ENCODE data around the gene KLF6. TPM values are rescaled to one million over a fixed set of nuclear protein-coding genes. Genes with fewer than 3 reads are reported as not detected.

The KLF6 gene
- total and polyA plus RNA-seq, 9 of the 15 experiments (the other 6 are each of a cell fraction or from before 2014, with no cell fraction given) = 3.2 to 23.9 (median 8.0) TPM

- Histone ChIP-seq H3K27me3 (ENCODE audit: control insufficient read depth in 2 of 2, insufficient read depth in 2 of 2, low read length in 2 of 2) (peaks cover 0 to 6% of the 10 kb centered on the region in 2 experiments; a peak in 1 of 5 replicates), H3K9ac (ENCODE audit: insufficient read depth in 1 of 2, low read depth in 2 of 2, low read length in 2 of 2) (no peak overlapping the region), H3K9me1 (ENCODE audit: control insufficient read depth, insufficient read depth, low read length) (no peaks in the 10 kb centered on the region), H3K79me2 (ENCODE audit: control insufficient read depth, insufficient read depth, low read length) (no peaks in the 10 kb centered on the region), H2AFZ (ENCODE audit: low read depth, low read length) (no peak overlapping the region), H3K27ac (ENCODE audit: extremely low read depth, low read depth, low read length) (no peak overlapping the region), H3K4me2 (ENCODE audit: insufficient read depth, low read length) (no peak overlapping the region), H3K36me3 (ENCODE audit: control insufficient read depth, insufficient read depth, low read length) (no peaks in the 10 kb centered on the region), H4K20me1 (replicated peaks; ENCODE audit: control insufficient read depth, insufficient read depth, low read length) (peaks cover 4% of the 10 kb centered on the region; the same call in 1 of the 2 replicates), H3K4me1 (replicated peaks in 1 of 2; ENCODE audit: control insufficient read depth in 2 of 2, insufficient read depth in 2 of 2, low read length in 2 of 2) (peaks cover 5 to 20% of the 10 kb centered on the region in 2 experiments), H3K4me3 (no peak overlapping the region), H3K9me3 (replicated peaks; ENCODE audit: control insufficient read depth, insufficient read depth, low read depth, low read length) (no peaks in the 10 kb centered on the region)
- BruUV-seq (replicated peaks) = no TSS peak
- ATAC-seq = no peak
- ChIA-PET POLR2A (interaction anchor here (0.8 to 1.3 kb wide), 4 partner anchors 11 to 143 kb away, joined by 3 read pairs; partner anchors contain the start of gene KLF6), CTCF (ENCODE audit: low intra/inter-chr PET ratio) (no interaction called here)
- TF ChIP-seq RBM15 (IDR thresholded peaks at IDR 0.05; ENCODE audit: insufficient read depth, low read length) (no peak), ZNF561 (CRISPR knock-in tag; conservative IDR thresholded peaks at IDR 0.05) (no peak), BRD9 (IDR thresholded peaks at IDR 0.05; ENCODE audit: low read depth, partially characterized antibody) (no peak), ESRRB (CRISPR knock-in tag; IDR thresholded peaks at IDR 0.05; ENCODE audit: borderline replicate concordance) (no peak), RBFOX2 (IDR thresholded peaks at IDR 0.05; ENCODE audit: low read depth, low read length) (no peak), CREB5 (CRISPR knock-in tag; IDR thresholded peaks at IDR 0.05) (no peak), ZNF124 (CRISPR knock-in tag; IDR thresholded peaks at IDR 0.05) (no peak), SMARCE1 (IDR thresholded peaks at IDR 0.05) (no peak), ZNF764 (CRISPR knock-in tag; IDR thresholded peaks at IDR 0.05; ENCODE audit: low read depth) (no peak), SAFB (IDR thresholded peaks at IDR 0.05; ENCODE audit: borderline replicate concordance, low read depth, low read length) (no peak), YBX1 (IDR thresholded peaks at IDR 0.05) (no peak), ZC3H4 (CRISPR knock-in tag; IDR thresholded peaks at IDR 0.05; ENCODE audit: borderline replicate concordance) (no peak), ETS2 (tag; IDR thresholded peaks at IDR 0.05; ENCODE audit: borderline replicate concordance, poor library complexity, severe bottlenecking) (no peak), MEIS2 (IDR thresholded peaks at IDR 0.05; ENCODE audit: partially characterized antibody) (no peak), CBX5 (IDR thresholded peaks at IDR 0.05; ENCODE audit: borderline replicate concordance, low read depth) (no peak), ARID2 (IDR thresholded peaks at IDR 0.05) (no peak)
- TF ChIP-seq, protein P1, sequence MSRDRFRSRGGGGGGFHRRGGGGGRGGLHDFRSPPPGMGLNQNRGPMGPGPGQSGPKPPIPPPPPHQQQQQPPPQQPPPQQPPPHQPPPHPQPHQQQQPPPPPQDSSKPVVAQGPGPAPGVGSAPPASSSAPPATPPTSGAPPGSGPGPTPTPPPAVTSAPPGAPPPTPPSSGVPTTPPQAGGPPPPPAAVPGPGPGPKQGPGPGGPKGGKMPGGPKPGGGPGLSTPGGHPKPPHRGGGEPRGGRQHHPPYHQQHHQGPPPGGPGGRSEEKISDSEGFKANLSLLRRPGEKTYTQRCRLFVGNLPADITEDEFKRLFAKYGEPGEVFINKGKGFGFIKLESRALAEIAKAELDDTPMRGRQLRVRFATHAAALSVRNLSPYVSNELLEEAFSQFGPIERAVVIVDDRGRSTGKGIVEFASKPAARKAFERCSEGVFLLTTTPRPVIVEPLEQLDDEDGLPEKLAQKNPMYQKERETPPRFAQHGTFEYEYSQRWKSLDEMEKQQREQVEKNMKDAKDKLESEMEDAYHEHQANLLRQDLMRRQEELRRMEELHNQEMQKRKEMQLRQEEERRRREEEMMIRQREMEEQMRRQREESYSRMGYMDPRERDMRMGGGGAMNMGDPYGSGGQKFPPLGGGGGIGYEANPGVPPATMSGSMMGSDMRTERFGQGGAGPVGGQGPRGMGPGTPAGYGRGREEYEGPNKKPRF (IDR thresholded peaks at IDR 0.05; ENCODE audit: low read depth, low read length) = no peak
- TF ChIP-seq, protein P2, sequence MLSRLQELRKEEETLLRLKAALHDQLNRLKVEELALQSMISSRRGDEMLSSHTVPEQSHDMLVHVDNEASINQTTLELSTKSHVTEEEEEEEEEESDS (CRISPR knock-in tag; IDR thresholded peaks at IDR 0.05) = no peak
- no peak for DNase-seq (ENCODE audit: extremely low read depth in 1 of 4, low spot score in 3 of 4)
- WGBS (ENCODE audit: insufficient coverage, low coverage, missing lambda C conversion rate) = 58% methylated on average over 6 of the region's 8 CpGs
- intact Hi-C loops (cut with micrococcal nuclease) (no loop called here), in situ Hi-C loops (cut with MboI) (no loop called here)
- no peak for FAIRE-seq
Measured at GRCh38 chr10:3750854-3751253, 34.2 kb downstream of the KLF6 start.

Data from K562 (cell line).